ENCODE results near the gene DPP4. TPM values are rescaled to one million over a fixed set of nuclear protein-coding genes. Genes with fewer than 3 reads are reported as not detected.

DPP4 gene
- total and polyA plus RNA-seq, 2 of the 13 experiments (the other 11 are each of a cell fraction or from before 2014, with no cell fraction given): 39.4 to 109 TPM

DNA sequence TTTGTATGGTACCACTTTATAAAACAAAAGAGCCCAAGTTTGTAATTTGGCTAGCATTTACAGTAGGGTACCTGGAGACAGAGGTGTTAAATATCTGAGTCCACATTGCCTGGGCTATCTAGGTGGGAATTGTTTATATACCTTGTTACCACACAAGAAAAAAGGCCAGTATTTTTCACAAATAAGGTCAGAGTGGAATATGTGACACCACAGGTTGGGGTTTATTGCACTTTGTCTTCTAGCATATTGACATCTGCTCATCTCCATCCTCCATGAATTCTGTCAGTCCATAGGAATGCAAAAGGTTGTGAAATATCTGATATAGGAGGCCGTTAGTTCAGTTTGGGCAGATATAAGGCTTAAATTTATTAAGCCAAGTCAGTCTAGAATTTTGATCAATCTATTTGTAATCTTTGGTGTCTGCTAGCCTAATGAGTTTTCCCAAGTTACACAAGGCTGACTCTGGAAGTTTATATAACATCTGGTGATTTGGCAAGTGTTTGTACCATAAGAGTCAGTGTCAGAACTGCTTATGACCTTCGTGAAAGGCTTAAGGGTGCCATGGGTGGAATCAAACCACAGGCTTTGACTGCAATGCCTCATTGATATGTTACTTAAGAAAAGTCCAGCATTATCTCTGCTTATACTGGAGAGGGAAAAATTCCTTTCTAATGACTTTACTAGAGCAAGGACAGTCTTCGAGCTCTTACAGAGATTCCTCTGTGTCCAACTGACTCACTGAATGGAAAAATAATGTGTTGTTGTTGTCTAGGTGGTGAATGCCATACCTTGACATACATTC is 11.3 kb upstream of the DPP4 start (continued):
- no peak for TF ChIP-seq ZNF761 (CRISPR knock-in tag; conservative IDR thresholded peaks at IDR 0.05)
- peak; percentile 66; the same call in 1 of the 2 replicates for TF ChIP-seq MBD4 (IDR thresholded peaks at IDR 0.05; ENCODE audit: borderline replicate concordance, low read length)
- TF ChIP-seq, protein P1, sequence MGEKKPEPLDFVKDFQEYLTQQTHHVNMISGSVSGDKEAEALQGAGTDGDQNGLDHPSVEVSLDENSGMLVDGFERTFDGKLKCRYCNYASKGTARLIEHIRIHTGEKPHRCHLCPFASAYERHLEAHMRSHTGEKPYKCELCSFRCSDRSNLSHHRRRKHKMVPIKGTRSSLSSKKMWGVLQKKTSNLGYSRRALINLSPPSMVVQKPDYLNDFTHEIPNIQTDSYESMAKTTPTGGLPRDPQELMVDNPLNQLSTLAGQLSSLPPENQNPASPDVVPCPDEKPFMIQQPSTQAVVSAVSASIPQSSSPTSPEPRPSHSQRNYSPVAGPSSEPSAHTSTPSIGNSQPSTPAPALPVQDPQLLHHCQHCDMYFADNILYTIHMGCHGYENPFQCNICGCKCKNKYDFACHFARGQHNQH (CRISPR knock-in tag; IDR thresholded peaks at IDR 0.05): no peak
- no peak for TF ChIP-seq ATRX (CRISPR knock-in tag; IDR thresholded peaks at IDR 0.05; ENCODE audit: borderline replicate concordance)
- no peak for TF ChIP-seq NCOA1 (CRISPR knock-in tag; IDR thresholded peaks at IDR 0.05)
- TF ChIP-seq, protein P2, sequence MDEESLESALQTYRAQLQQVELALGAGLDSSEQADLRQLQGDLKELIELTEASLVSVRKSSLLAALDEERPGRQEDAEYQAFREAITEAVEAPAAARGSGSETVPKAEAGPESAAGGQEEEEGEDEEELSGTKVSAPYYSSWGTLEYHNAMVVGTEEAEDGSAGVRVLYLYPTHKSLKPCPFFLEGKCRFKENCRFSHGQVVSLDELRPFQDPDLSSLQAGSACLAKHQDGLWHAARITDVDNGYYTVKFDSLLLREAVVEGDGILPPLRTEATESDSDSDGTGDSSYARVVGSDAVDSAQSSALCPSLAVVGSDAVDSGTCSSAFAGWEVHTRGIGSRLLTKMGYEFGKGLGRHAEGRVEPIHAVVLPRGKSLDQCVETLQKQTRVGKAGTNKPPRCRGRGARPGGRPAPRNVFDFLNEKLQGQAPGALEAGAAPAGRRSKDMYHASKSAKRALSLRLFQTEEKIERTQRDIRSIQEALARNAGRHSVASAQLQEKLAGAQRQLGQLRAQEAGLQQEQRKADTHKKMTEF (CRISPR knock-in tag; IDR thresholded peaks at IDR 0.05): peak; percentile 59; the same call in 1 of the 2 replicates
- no peak for TF ChIP-seq BORCS8-MEF2B (CRISPR knock-in tag; IDR thresholded peaks at IDR 0.05)
- no peak for TF ChIP-seq MXD4 (CRISPR knock-in tag; IDR thresholded peaks at IDR 0.05)
- no peak for TF ChIP-seq KDM5B (CRISPR knock-in tag; IDR thresholded peaks at IDR 0.05; ENCODE audit: borderline replicate concordance)
- no peak for TF ChIP-seq ZNF12 (CRISPR knock-in tag; IDR thresholded peaks at IDR 0.05)
- TF ChIP-seq, protein P3, sequence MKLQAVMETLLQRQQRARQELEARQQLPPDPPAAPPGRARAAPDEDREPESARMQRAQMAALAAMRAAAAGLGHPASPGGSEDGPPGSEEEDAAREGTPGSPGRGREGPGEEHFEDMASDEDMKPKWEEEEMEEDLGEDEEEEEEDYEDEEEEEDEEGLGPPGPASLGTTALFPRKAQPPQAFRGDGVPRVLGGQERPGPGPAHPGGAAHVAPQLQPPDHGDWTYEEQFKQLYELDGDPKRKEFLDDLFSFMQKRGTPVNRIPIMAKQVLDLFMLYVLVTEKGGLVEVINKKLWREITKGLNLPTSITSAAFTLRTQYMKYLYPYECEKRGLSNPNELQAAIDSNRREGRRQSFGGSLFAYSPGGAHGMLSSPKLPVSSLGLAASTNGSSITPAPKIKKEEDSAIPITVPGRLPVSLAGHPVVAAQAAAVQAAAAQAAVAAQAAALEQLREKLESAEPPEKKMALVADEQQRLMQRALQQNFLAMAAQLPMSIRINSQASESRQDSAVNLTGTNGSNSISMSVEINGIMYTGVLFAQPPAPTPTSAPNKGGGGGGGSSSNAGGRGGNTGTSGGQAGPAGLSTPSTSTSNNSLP (IDR thresholded peaks at IDR 0.05; ENCODE audit: low read depth, low read length): peak; percentile 77
- peak; percentile 61 for TF ChIP-seq ELF3 (CRISPR knock-in tag; IDR thresholded peaks at IDR 0.05)
- TF ChIP-seq ZNF430 (CRISPR knock-in tag; IDR thresholded peaks at IDR 0.05): 0 out of 2 replicates have a peak, but pooled peaks have one; percentile 7
- TF ChIP-seq PITX1 (CRISPR knock-in tag; IDR thresholded peaks at IDR 0.05): peak; percentile 39; the same call in 1 of the 2 replicates
- TF ChIP-seq TBP (CRISPR knock-in tag; IDR thresholded peaks at IDR 0.05): no peak
- TF ChIP-seq NRL (CRISPR knock-in tag; IDR thresholded peaks at IDR 0.05; ENCODE audit: borderline replicate concordance): no peak
- no peak for TF ChIP-seq ZNF143 (CRISPR knock-in tag; IDR thresholded peaks at IDR 0.05)
- TF ChIP-seq ZNF317 (CRISPR knock-in tag; IDR thresholded peaks at IDR 0.05): 0 out of 2 replicates have a peak, but pooled peaks have one; percentile 24
- no peak for TF ChIP-seq CENPT (CRISPR knock-in tag; IDR thresholded peaks at IDR 0.05; ENCODE audit: low read depth)
- TF ChIP-seq ZNF564 (CRISPR knock-in tag; IDR thresholded peaks at IDR 0.05): no peak
- TF ChIP-seq, protein P4, sequence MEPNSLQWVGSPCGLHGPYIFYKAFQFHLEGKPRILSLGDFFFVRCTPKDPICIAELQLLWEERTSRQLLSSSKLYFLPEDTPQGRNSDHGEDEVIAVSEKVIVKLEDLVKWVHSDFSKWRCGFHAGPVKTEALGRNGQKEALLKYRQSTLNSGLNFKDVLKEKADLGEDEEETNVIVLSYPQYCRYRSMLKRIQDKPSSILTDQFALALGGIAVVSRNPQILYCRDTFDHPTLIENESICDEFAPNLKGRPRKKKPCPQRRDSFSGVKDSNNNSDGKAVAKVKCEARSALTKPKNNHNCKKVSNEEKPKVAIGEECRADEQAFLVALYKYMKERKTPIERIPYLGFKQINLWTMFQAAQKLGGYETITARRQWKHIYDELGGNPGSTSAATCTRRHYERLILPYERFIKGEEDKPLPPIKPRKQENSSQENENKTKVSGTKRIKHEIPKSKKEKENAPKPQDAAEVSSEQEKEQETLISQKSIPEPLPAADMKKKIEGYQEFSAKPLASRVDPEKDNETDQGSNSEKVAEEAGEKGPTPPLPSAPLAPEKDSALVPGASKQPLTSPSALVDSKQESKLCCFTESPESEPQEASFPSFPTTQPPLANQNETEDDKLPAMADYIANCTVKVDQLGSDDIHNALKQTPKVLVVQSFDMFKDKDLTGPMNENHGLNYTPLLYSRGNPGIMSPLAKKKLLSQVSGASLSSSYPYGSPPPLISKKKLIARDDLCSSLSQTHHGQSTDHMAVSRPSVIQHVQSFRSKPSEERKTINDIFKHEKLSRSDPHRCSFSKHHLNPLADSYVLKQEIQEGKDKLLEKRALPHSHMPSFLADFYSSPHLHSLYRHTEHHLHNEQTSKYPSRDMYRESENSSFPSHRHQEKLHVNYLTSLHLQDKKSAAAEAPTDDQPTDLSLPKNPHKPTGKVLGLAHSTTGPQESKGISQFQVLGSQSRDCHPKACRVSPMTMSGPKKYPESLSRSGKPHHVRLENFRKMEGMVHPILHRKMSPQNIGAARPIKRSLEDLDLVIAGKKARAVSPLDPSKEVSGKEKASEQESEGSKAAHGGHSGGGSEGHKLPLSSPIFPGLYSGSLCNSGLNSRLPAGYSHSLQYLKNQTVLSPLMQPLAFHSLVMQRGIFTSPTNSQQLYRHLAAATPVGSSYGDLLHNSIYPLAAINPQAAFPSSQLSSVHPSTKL (CRISPR knock-in tag; IDR thresholded peaks at IDR 0.05): peak; percentile 92
- TF ChIP-seq ZNF234 (CRISPR knock-in tag; conservative IDR thresholded peaks at IDR 0.05): no peak
